Small intestine (tissue), 7 donors: ENCODE results near the gene PFN1. TPM values are rescaled to one million over a fixed set of nuclear protein-coding genes. Genes with fewer than 3 reads are reported as not detected.
"Not testable (repeated sequence)": the region's sequence is repeated elsewhere in the genome, so short reads cannot be mapped to it uniquely, and the experiment has no call there.

Experiments used
- DNase-seq, 2 donors: peaks; one replicate each; pipeline versions ENCODE4 v3.0.0 to v3.0.0-alpha.2; 2013
- FAIRE-seq: peaks from 2 replicates; lab custom pipeline; 2012; peaks lifted over from hg19 to GRCh38; lab: Jason Lieb, UNC
- H3K27ac ChIP-seq, 3 donors: one replicate each; pipeline ENCODE4 v1.5.1; 2013; ENCODE audit warnings: low read length in 2 of 3, mild to moderate bottlenecking in 2 of 3, control low read depth in 1 of 3, inconsistent platforms in 1 of 3, low read depth in 1 of 3, moderate library complexity in 1 of 3
- H3K27me3 ChIP-seq, 3 donors: one replicate each; pipeline ENCODE4 v1.6.1; 2013; ENCODE audit warnings: low read length in 3 of 3, inconsistent platforms in 1 of 3; ENCODE audit not compliant: control insufficient read depth in 3 of 3, insufficient read depth in 3 of 3
- H3K36me3 ChIP-seq, 3 donors: one replicate each; pipeline ENCODE4 v1.6.1; 2013; ENCODE audit warnings: low read length in 3 of 3, inconsistent platforms in 1 of 3, low read depth in 1 of 3, mild to moderate bottlenecking in 1 of 3, moderate library complexity in 1 of 3; ENCODE audit not compliant: control insufficient read depth in 3 of 3, insufficient read depth in 2 of 3
- H3K4me1 ChIP-seq, 3 donors: one replicate each; pipeline ENCODE4 v1.6.1; 2013; ENCODE audit warnings: low read length in 2 of 3, inconsistent platforms in 1 of 3, low read depth in 1 of 3, mild to moderate bottlenecking in 1 of 3, moderate library complexity in 1 of 3; ENCODE audit not compliant: control insufficient read depth in 3 of 3, insufficient read depth in 2 of 3
- H3K4me3 ChIP-seq, 3 donors: one replicate each; pipeline ENCODE4 v1.5.1; 2013; ENCODE audit warnings: low read length in 3 of 3, control low read depth in 1 of 3, inconsistent platforms in 1 of 3, low read depth in 1 of 3, mild to moderate bottlenecking in 1 of 3, moderate library complexity in 1 of 3
- H3K9me3 ChIP-seq, 2 donors: one replicate each; pipeline ENCODE4 v1.6.1; 2013; ENCODE audit warnings: low read depth in 1 of 2, low read length in 1 of 2; ENCODE audit not compliant: control insufficient read depth in 2 of 2, insufficient read depth in 1 of 2
- WGBS, 3 donors: extraction: QIAGEN DNeasy Blood & Tissue Kit; methylation state at CpG; one replicate each; pipeline ENCODE4 v1.1.7; 2013; 5-methylcytosine and 5-hydroxymethylcytosine counted together
- polyA plus RNA-seq, 4 donors: library from polyadenylated mRNA; stranded (reverse) in 3 of 4; unstranded in 1 of 4; fragments of 200-250 nt in 3 of 4; fragments of 120-200 nt in 1 of 4; gene quantifications; one replicate each; pipeline versions ENCODE4 v1.2.1 to v1.2.3, GENCODE V29; 2013
- donor health status: healthy with polysubstance abuse.
- donor health status: control.
- donor health status: control.
- donor health status: Bipolar disorder and iron deficiency.
- donor health status: healthy.

The PFN1 gene
- polyA plus RNA-seq, 4 donors = 501 to 1,180 (median 908) TPM

DNA sequence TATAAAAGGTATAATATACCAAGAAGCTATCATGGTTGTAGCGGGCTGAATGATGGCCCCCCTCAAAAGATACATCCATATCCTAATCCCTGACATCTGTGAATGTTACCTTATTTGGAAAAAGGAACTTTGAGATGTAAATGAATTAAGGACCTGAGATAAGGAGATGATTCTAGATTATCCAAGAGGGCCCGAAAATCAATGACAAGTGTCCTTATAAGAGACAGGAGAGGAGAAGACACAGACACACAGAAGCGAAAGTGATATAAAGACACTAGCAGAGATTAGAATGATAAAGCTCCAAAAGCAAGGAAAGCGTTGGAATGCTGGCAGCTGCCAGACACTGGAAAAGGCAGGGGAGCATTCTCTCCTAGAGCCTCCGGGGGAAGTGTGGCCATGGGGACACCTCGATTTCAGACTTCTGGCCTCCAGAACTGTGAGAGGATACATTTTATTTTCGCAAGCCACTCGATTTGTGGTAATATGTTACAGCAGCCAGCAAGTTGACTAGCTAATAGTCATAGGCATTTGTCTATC lies 28.8 kb downstream of the PFN1 start:
- DNase-seq (no peak), FAIRE-seq (no peak)
- Histone ChIP-seq H3K27ac (no peak overlapping the region), H3K27me3 (no peaks in the 10 kb centered on the region), H3K36me3 (no peaks in the 10 kb centered on the region), H3K4me3 (no peak overlapping the region), H3K4me1 (no peaks in the 10 kb centered on the region), H3K9me3 (no peaks in the 10 kb centered on the region)
- WGBS, 3 donors = 66 to 69% (median 66%) methylated on average over 8 of the region's 8 CpGs

DNA sequence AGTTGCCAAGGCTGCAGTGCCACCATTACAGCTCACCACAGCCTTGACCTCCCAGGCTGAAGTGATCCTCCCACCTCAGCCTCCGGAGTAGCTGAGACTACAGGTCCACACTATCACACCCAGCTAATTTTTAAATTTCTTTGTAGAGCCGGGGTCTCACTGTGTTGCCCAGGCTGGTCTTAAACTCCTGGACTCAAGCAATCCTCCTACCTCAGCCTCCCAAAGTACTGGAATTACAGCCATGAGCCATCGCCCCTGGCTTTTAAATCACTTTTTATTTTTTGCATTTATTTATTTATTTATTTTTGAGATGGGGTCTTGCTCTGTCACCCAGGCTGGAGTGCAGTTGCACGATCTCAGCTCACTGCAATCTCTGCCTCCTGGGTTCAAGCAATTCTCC lies 33.8 kb downstream of the PFN1 start:
- DNase-seq, H3K36me3 ChIP-seq, H3K9me3 ChIP-seq, FAIRE-seq, H3K4me3 ChIP-seq, H3K27ac ChIP-seq, H3K27me3 ChIP-seq: not testable (repeated sequence)
- WGBS, 3 donors = 66 to 86% (median 72%) methylated on average over 4 of the region's 4 CpGs
- H3K4me1 ChIP-seq = peaks cover 0 to 11% (median 0%) of the 10 kb centered on the region in 3 donors

- no peak for FAIRE-seq
- 8 to 54% (median 22%) methylated on average over 1 of the region's 1 CpG for WGBS, 3 donors
Observed at GRCh38 chr17:4913994-4914393, 34.3 kb downstream of the PFN1 start.

DNA sequence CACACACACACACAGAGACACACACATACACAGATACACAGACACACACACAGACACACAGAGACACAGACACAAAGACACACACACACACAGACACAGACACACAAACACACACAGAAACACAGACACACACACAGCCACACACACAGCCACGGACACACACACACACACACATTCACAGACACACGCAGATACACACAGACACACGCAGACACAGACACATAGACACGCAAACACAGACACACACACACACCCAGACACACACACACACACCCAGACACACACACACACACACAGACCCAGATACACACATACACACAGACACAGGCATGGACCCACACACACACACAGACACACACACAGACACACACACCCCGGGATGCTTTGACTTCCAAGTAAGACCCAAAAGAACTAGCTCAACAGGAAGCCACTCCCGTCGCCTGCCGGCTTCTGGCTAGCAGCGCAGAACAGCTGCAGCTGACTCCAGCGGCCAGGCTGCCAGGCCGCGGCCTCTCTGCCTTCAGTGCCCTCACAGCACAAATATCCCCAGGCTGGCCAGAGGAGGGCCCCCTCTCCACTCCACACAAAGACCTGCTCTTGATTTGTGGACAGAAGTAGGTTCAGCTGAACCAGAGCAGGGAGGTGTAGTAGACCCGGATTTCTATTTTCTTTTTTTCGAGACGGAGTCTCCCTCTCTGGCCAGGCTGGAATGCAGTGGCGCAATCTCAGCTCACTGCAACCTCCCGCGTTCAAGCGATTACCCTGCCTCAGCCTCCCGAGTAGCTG lies 39.4 kb downstream of the PFN1 start:
- no peaks in the 10 kb centered on the region for H3K36me3 ChIP-seq
- H3K4me3 ChIP-seq = no peak overlapping the region
- DNase-seq (peak; percentile 88 to 90), FAIRE-seq (no peak)
- H3K9me3 ChIP-seq = no peaks in the 10 kb centered on the region
- peaks cover 0 to 13% (median 0%) of the 10 kb centered on the region in 3 donors for H3K4me1 ChIP-seq
- 13 to 20% (median 18%) methylated on average over 20 of the region's 20 CpGs for WGBS, 3 donors
- H3K27me3 ChIP-seq = peaks cover 0 to 12% (median 0%) of the 10 kb centered on the region in 3 donors
- H3K27ac ChIP-seq = peak overlapping the region; percentile 8 to 65 (median 36)

More at GRCh38 chr17:4913994-4914393, 34.3 kb downstream of the PFN1 start:
- Histone ChIP-seq H3K27ac (peak overlapping the region in 1 of 3 donors; percentile 8), H3K4me3 (no peak overlapping the region), H3K36me3 (no peaks in the 10 kb centered on the region), H3K27me3 (no peaks in the 10 kb centered on the region), H3K9me3 (no peaks in the 10 kb centered on the region), H3K4me1 (peaks cover 0 to 16% (median 0%) of the 10 kb centered on the region in 3 donors)
- DNase-seq = peak; percentile 74

GRCh38 chr17:4908301-4908700 lies 40.0 kb downstream of the PFN1 start:
- Histone ChIP-seq H3K4me3 (no peak overlapping the region), H3K36me3 (no peaks in the 10 kb centered on the region), H3K4me1 (peaks cover 0 to 13% (median 0%) of the 10 kb centered on the region in 3 donors), H3K9me3 (no peaks in the 10 kb centered on the region), H3K27ac (peak overlapping the region in 1 of 3 donors; percentile 65), H3K27me3 (peaks cover 0 to 12% (median 0%) of the 10 kb centered on the region in 3 donors)
- WGBS, 3 donors = 21 to 50% (median 34%) methylated on average over 9 to 10 of the region's 10 CpGs
- DNase-seq (peak in 1 of 2 donors; percentile 31), FAIRE-seq (no peak)

DNA sequence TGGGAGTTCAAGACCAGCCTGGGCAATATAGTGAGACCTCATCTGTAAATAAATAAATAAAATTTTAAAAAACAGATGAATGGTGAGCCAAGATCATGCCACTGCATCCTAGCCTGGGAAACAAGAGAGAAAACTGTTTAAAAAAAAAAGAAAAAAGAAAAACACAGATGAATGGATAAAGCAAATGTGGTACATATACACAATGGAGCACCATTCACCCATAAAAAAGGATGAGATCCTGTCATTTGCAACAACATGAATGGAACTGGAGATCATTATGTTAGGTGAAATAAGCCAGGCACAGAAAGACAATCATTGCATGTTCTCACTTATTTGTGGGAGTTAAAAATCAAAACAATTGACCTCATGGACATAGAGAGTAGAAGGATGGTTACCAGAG lies 41.7 kb downstream of the PFN1 start:
- DNase-seq, H3K27ac ChIP-seq, H3K9me3 ChIP-seq, H3K36me3 ChIP-seq, H3K4me3 ChIP-seq, FAIRE-seq: not testable (repeated sequence)
- Histone ChIP-seq H3K4me1 (peaks cover 0 to 24% (median 0%) of the 10 kb centered on the region in 3 donors), H3K27me3 (peaks cover 0 to 21% (median 0%) of the 10 kb centered on the region in 3 donors)

DNA sequence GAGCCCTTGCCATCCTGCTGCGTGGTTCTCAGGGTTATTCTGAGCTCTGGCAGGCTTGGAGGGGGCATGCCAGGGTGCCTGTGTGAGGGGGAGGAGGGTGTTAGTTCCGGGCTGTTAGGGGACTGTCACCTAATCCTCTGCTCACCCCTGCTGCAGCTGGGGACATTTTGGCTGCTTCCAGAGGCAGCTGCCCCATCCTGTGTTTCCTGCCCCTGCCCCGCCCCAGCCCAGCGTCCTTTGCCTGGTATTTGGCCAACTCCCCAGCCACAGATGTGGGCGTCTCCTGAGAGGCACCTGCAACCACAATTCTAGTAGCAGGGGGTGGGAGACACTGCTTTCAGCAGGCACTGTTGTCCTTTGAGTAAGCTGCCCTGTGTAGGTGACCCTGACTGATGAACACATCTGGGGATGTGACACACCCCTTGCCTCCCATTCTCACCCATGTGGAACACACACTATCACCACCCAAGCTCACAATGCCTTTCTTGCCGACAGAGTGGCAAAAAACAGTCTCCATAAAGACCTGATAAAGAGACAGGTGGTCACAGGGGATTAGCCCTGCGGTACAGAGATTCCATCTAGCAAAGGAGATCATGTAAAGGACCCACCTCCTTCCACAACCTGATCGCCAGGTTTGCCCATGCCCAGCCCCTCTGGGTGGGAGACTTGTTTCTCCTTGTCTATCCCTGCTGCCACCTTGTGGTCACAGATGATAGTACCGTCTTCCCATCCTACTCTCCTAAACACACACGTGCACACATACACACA lies 45.1 kb downstream of the PFN1 start, which contains the start of gene CHRNE:
Gene CHRNE (minus strand): TSS at position 48 of the 768 bp plus-strand sequence. CDS start 35 bp downstream, at position 13.
- DNase-seq (peak; percentile 84 to 91), FAIRE-seq (no peak)
- 4 to 19% (median 12%) methylated on average over 10 of the region's 10 CpGs for WGBS, 3 donors
- Histone ChIP-seq H3K27me3 (peaks cover 0 to 50% (median 0%) of the 10 kb centered on the region in 3 donors), H3K36me3 (peaks cover 0 to 6% (median 0%) of the 10 kb centered on the region in 3 donors), H3K27ac (peak within 1 kb of the TSS in 2 of 3 donors; percentile 18 to 58), H3K9me3 (no peaks in the 10 kb centered on the region), H3K4me1 (peaks cover 0 to 36% (median 0%) of the 10 kb centered on the region in 3 donors), H3K4me3 (peak within 1 kb of the TSS in 1 of 3 donors; percentile 23)

GRCh38 chr17:4902540-4902939 lies 45.8 kb downstream of the PFN1 start:
- 48 to 70% (median 54%) methylated on average over 8 of the region's 8 CpGs for WGBS, 3 donors
- FAIRE-seq (no peak), DNase-seq (no peak)
- peaks cover 0 to 11% (median 0%) of the 10 kb centered on the region in 3 donors for H3K36me3 ChIP-seq
- H3K4me1 ChIP-seq = peaks cover 0 to 36% (median 0%) of the 10 kb centered on the region in 3 donors
- H3K27me3 ChIP-seq = peaks cover 0 to 50% (median 0%) of the 10 kb centered on the region in 3 donors
- H3K4me3 ChIP-seq = no peak overlapping the region
- H3K9me3 ChIP-seq = no peaks in the 10 kb centered on the region
- H3K27ac ChIP-seq = peak overlapping the region in 2 of 3 donors; percentile 7 to 58
